ENCODE data around the gene NELL2. TPM values are rescaled to one million over a fixed set of nuclear protein-coding genes. Genes with fewer than 3 reads are reported as not detected.

NELL2 gene
- total RNA-seq, 1 experiment from 2014 or later = 1.1 TPM

DNA sequence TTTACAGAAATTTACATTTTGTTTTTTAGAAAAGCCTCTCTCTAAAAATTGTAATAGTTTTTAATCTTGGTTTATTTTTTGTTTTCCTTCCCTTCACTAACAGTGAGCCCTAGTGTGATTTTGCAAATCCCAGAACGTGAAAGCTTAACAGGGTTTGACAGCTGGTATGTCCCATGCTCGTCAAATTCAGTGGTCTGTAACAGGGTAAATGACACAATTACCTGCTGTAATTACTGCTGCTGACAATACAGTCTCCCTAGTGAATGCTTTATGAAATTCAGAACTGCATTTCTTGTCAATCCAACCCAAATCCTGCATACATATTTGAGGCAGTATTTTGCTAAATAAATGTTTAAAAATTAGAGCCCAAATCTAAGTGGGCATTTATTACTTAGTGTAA lies 249.2 kb downstream of the NELL2 start:
- POLR2A ChIA-PET = no interaction called here
- intact Hi-C loops (cut with micrococcal nuclease) = no loop called here
- H2AFZ ChIP-seq (ENCODE audit: low read depth, low read length, poor library complexity, severe bottlenecking) = no peak overlapping the region

GRCh38 chr12:44618946-44619345 lies 257.2 kb downstream of the NELL2 start:
- no TSS peak for BruUV-seq (replicated peaks)
- intact Hi-C loops (cut with micrococcal nuclease) = no loop called here
- ChIA-PET RAD21 (ENCODE audit: low non-redundant PET in 1 of 2, low total read pairs in 2 of 2, uncharacterized antibody in 2 of 2, unreplicated experiment in 2 of 2) (no interaction called here), POLR2A (no interaction called here), CTCF (no interaction called here)
- H4K20me1 ChIP-seq (ENCODE audit: insufficient read depth) = no peaks in the 10 kb centered on the region
- no peaks in the 10 kb centered on the region for H3K4me1 ChIP-seq (ENCODE audit: control insufficient read depth in 1 of 2, insufficient read depth in 2 of 2, low read length in 2 of 2)
- H3K79me2 ChIP-seq (ENCODE audit: insufficient read depth, low read length) = no peaks in the 10 kb centered on the region
- no peak overlapping the region for H2AFZ ChIP-seq (ENCODE audit: low read depth, low read length, poor library complexity, severe bottlenecking)
- no peak overlapping the region for H3K27ac ChIP-seq (ENCODE audit: low read depth, low read length)
- H3K27me3 ChIP-seq (ENCODE audit: insufficient read depth, low read length) = peaks cover 4% of the 10 kb centered on the region; the same call in 1 of the 2 replicates
- DNase-seq (ENCODE audit: low read depth, low spot score) = no peak
- H3K9me2 ChIP-seq (ENCODE audit: insufficient read depth) = no peaks in the 10 kb centered on the region
- H3K4me2 ChIP-seq (ENCODE audit: low read length) = no peak overlapping the region
- no peak for ATAC-seq
- H3K9ac ChIP-seq (ENCODE audit: low read length) = no peak overlapping the region
- no peak overlapping the region for H3K4me3 ChIP-seq (replicated peaks in 1 of 2; ENCODE audit: low read depth in 1 of 2, low read length in 2 of 2)
- no peaks in the 10 kb centered on the region for H3K9me3 ChIP-seq (ENCODE audit: control insufficient read depth in 1 of 2, insufficient read depth in 1 of 2, low read depth in 1 of 2, low read length in 2 of 2)
- no peaks in the 10 kb centered on the region for H3K36me3 ChIP-seq (ENCODE audit: control insufficient read depth in 1 of 2, insufficient read depth in 2 of 2, low read length in 2 of 2)
- TF ChIP-seq JUND (IDR thresholded peaks at IDR 0.05) = no peak
- TF ChIP-seq CBX3 (IDR thresholded peaks at IDR 0.05; ENCODE audit: low read depth) = no peak
- no peak for TF ChIP-seq YY1 (IDR thresholded peaks at IDR 0.05; ENCODE audit: extremely low read depth, insufficient replicate concordance, low read depth, low read length)
- TF ChIP-seq REST (IDR thresholded peaks at IDR 0.05; ENCODE audit: low read depth) = no peak
- TF ChIP-seq ELF1 (IDR thresholded peaks at IDR 0.05; ENCODE audit: borderline replicate concordance, low read depth) = no peak
- TF ChIP-seq ZNF274 (IDR thresholded peaks at IDR 0.05; ENCODE audit: low read depth, low read length) = no peak
- TF ChIP-seq FOSL1 (IDR thresholded peaks at IDR 0.05; ENCODE audit: low read depth) = no peak
- no peak for TF ChIP-seq POLR2AphosphoS5 (IDR thresholded peaks at IDR 0.05; ENCODE audit: low read depth, low read length)
- TF ChIP-seq CTCF (IDR thresholded peaks at IDR 0.05 in 2 of 3, conservative IDR thresholded peaks at IDR 0.05 in 1 of 3; ENCODE audit: borderline replicate concordance in 1 of 3, insufficient read depth in 1 of 3, low read depth in 2 of 3, low read length in 2 of 3) = no peak
- TF ChIP-seq SRF (IDR thresholded peaks at IDR 0.05; ENCODE audit: low read depth) = no peak
- TF ChIP-seq RAD21 (IDR thresholded peaks at IDR 0.05; ENCODE audit: low read depth) = no peak
- TF ChIP-seq SIN3A (IDR thresholded peaks at IDR 0.05; ENCODE audit: low read depth) = no peak
- TF ChIP-seq ATF3 (IDR thresholded peaks at IDR 0.05) = no peak
- TF ChIP-seq POLR2A (IDR thresholded peaks at IDR 0.05; ENCODE audit: borderline replicate concordance, extremely low read depth, insufficient read depth, insufficient read length) = no peak

More for the DNA sequence above, 249.2 kb downstream of the NELL2 start:
- Histone ChIP-seq H3K79me2 (ENCODE audit: insufficient read depth, low read length) (no peaks in the 10 kb centered on the region), H3K27me3 (ENCODE audit: insufficient read depth, low read length) (no peaks in the 10 kb centered on the region), H3K9me3 (ENCODE audit: control insufficient read depth in 1 of 2, insufficient read depth in 1 of 2, low read depth in 1 of 2, low read length in 2 of 2) (no peaks in the 10 kb centered on the region), H3K9ac (ENCODE audit: low read length) (no peak overlapping the region), H3K27ac (ENCODE audit: low read depth, low read length) (no peak overlapping the region), H3K9me2 (ENCODE audit: insufficient read depth) (no peaks in the 10 kb centered on the region; the same call in 1 of the 2 replicates), H3K4me2 (ENCODE audit: low read length) (no peak overlapping the region), H3K4me3 (replicated peaks in 1 of 2; ENCODE audit: low read depth in 1 of 2, low read length in 2 of 2) (no peak overlapping the region), H4K20me1 (ENCODE audit: insufficient read depth) (no peaks in the 10 kb centered on the region), H3K36me3 (ENCODE audit: control insufficient read depth in 1 of 2, insufficient read depth in 2 of 2, low read length in 2 of 2) (no peaks in the 10 kb centered on the region), H3K4me1 (ENCODE audit: control insufficient read depth in 1 of 2, insufficient read depth in 2 of 2, low read length in 2 of 2) (no peaks in the 10 kb centered on the region)
- ChIA-PET RAD21 (ENCODE audit: low non-redundant PET in 1 of 2, low total read pairs in 2 of 2, uncharacterized antibody in 2 of 2, unreplicated experiment in 2 of 2) (no interaction called here), CTCF (no interaction called here)
- BruUV-seq (replicated peaks) = no TSS peak
- DNase-seq (ENCODE audit: low read depth, low spot score) (no peak), ATAC-seq (no peak)
- TF ChIP-seq POLR2AphosphoS5 (IDR thresholded peaks at IDR 0.05; ENCODE audit: low read depth, low read length) = no peak
- no peak for TF ChIP-seq YY1 (IDR thresholded peaks at IDR 0.05; ENCODE audit: extremely low read depth, insufficient replicate concordance, low read depth, low read length)
- TF ChIP-seq ZNF274 (IDR thresholded peaks at IDR 0.05; ENCODE audit: low read depth, low read length) = no peak
- no peak for TF ChIP-seq TCF7L2 (IDR thresholded peaks at IDR 0.05; ENCODE audit: borderline replicate concordance, extremely low read depth, insufficient read depth, insufficient read length)
- TF ChIP-seq EZH2phosphoT487 (IDR thresholded peaks at IDR 0.05; ENCODE audit: borderline replicate concordance) = no peak
- TF ChIP-seq, protein P1, sequence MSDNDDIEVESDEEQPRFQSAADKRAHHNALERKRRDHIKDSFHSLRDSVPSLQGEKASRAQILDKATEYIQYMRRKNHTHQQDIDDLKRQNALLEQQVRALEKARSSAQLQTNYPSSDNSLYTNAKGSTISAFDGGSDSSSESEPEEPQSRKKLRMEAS (IDR thresholded peaks at IDR 0.05) = no peak

Data from HCT116 (cell line).